ENCODE data around the gene SSBP4.

The SSBP4 gene

DNA sequence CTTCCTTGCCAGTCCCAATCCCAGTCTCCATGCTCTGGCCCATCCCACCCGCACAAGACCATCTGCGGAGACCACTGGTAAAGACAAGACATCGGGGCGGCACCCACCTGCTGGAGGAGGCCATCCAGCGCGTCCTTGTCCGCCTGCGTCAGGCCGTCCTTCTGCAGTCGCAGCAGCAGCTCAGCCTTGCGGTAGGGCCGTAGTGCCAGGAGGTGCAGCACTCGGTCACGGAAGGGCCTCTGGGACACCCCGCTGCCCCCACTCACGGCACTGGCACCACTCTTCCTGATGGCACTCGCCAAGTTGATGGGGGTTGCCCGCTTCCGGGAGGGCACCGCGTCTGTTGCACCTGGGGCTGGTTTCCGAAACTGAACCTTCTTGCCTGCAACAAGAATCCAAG lies 42.3 kb downstream of the SSBP4 start:
- no peak for TF ChIP-seq CTCF (conservative IDR thresholded peaks at IDR 0.05; ENCODE audit: low read depth, low read length)
- no peak for DNase-seq (ENCODE audit: low read depth)
- no peak overlapping the region for H3K4me3 ChIP-seq (ENCODE audit: low read length)

- DNase-seq (ENCODE audit: low read depth), result peak; percentile 94
- no peak overlapping the region for H3K4me3 ChIP-seq (ENCODE audit: low read length)
- TF ChIP-seq CTCF (conservative IDR thresholded peaks at IDR 0.05; ENCODE audit: low read depth, low read length), result no peak
These were observed 45.4 kb downstream of the SSBP4 start for GRCh38 chr19:18464646-18465045.

DNA sequence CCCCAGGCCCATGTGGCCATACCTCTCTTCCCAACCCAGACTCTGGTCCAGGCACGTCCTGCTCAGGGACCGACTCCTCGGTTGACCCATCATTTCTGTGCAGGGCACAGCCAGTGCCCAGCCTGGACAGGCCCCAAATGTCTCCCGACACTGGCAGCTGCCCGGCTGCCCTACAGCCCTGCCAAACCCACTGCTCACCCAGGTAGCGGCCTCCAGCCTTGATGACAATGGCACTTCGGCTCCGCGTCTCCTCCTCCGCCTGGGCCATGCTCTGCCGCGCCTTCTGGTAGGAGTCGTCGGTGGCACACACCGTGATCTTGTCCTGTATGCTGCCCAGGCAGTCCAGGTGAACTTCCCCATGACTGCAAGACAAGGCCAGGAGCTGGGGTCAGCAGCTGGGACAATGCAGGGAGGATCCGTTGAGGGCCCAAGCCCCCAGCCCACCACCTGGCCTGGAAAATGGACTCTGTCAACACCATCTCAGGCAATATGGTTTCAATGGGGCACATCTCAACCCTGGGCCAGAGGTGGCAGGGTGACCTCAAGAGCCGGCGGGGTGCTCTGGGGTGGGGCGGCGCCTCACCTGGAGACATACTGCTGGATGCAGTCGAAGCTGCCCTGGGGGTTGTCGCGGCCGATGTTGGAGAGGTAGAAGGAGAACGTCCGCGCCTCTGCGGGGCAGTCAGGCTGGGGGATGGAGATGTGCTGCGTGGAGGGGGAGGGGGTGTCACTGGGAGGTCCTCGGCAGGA lies 46.2 kb downstream of the SSBP4 start:
- TF ChIP-seq CTCF (conservative IDR thresholded peaks at IDR 0.05; ENCODE audit: low read depth, low read length), result no peak
- DNase-seq (ENCODE audit: low read depth), result no peak
- H3K4me3 ChIP-seq (ENCODE audit: low read length), result no peak overlapping the region

GRCh38 chr19:18465964-18466339 lies 46.8 kb downstream of the SSBP4 start:
- no peak for DNase-seq (ENCODE audit: low read depth)
- no peak for TF ChIP-seq CTCF (conservative IDR thresholded peaks at IDR 0.05; ENCODE audit: low read depth, low read length)
- no peak overlapping the region for H3K4me3 ChIP-seq (ENCODE audit: low read length)

DNA sequence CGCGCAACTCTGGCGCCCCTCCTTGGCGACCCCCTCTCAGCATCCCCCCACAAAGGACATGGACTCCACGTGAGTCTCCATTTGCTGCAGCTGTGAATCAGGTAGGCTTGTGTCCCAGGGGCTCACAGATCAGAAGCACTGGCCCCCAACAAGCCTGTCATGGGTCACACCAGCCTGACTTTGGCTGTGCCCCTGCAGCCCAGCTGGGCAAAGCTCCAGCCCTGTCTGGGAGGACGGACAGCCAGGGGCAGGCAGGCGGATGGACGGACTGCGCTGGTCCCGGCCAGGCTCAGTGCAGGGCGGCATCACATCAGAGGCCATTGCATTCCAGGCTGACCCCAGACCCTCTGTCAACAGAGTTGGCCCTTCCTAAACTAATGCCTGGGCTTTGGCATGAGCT lies 47.2 kb downstream of the SSBP4 start:
- no peak for TF ChIP-seq CTCF (conservative IDR thresholded peaks at IDR 0.05; ENCODE audit: low read depth, low read length)
- no peak for DNase-seq (ENCODE audit: low read depth)
- no peak overlapping the region for H3K4me3 ChIP-seq (ENCODE audit: low read length)

- TF ChIP-seq CTCF (conservative IDR thresholded peaks at IDR 0.05; ENCODE audit: low read depth, low read length), result no peak
These were observed 48.8 kb downstream of the SSBP4 start for GRCh38 chr19:18467978-18468377.

DNA sequence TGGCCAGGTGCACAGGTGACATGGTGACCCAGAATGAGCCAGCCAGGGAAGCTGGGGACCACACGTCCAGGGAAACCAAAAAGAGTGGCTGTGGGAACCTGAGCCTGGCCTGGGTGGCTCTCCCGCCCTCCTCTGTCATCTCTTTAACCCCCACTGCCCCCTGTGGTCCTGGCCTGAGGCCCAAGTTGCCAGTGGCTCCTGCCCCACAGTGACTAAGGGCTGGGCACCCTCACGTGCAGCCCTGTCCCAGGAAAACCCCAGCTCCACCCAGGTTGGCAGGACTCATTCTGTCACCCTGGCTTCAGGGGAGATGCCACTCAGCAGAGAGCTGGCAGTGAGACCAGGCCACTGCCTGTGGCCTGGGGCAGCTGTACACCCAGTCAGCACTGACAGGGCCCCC lies 49.3 kb downstream of the SSBP4 start:
- no peak overlapping the region for H3K4me3 ChIP-seq (ENCODE audit: low read length)
- no peak for DNase-seq (ENCODE audit: low read depth)
- no peak for TF ChIP-seq CTCF (conservative IDR thresholded peaks at IDR 0.05; ENCODE audit: low read depth, low read length)

More at GRCh38 chr19:18467978-18468377, 48.8 kb downstream of the SSBP4 start:
- no peak overlapping the region for H3K4me3 ChIP-seq (ENCODE audit: low read length)
- no peak for DNase-seq (ENCODE audit: low read depth)
